PC-3 (cell line): ENCODE data around the gene TBX3. TPM values are rescaled to one million over a fixed set of nuclear protein-coding genes. Genes with fewer than 3 reads are reported as not detected.

Experiments used
- ATAC-seq: fragments of 200-7000 bp; cut with Tn5 transposase; 2 replicates; pipeline ENCODE4 v1.9.1; 2020; ENCODE audit warnings: mild to moderate bottlenecking, moderate library complexity
- BruUV-seq: library from RNA; stranded (reverse); fragments of 400-500 nt; replicated peaks from 2 replicates; lab custom pipeline; 2021; lab: Mats Ljungman, UMichigan
- CTCF ChIA-PET: fragments of 300-600 bp; sonication (Branson Sonifier 250); formaldehyde crosslinking; loops from one replicate; lab custom pipeline; 2022; ENCODE audit warnings: antibody characterized with exemption; lab: Charles Lee
- POLR2A ChIA-PET: fragments of 300-600 bp; sonication (Branson Sonifier 250); formaldehyde crosslinking; loops from one replicate; lab custom pipeline; 2022; ENCODE audit warnings: antibody characterized with exemption; ENCODE audit not compliant: unreplicated experiment; lab: Charles Lee
- DNase-seq: peaks from one replicate; pipeline ENCODE4 v3.0.0-alpha.2; 2015
- H2AFZ ChIP-seq: fragments of 300-600 bp; sonication (generic); 2 replicates; pipeline ENCODE4 v1.6.0; 2016; ENCODE audit warnings: antibody characterized with exemption, low read length
- H3F3A ChIP-seq: fragments of 300-600 bp; sonication (generic); one replicate; pipeline ENCODE4 v1.6.0; 2017; ENCODE audit warnings: antibody characterized with exemption, low read length, control low read depth, mild to moderate bottlenecking; ENCODE audit not compliant: unreplicated experiment
- H3K27ac ChIP-seq: fragments of 300-600 bp; sonication (generic); 2 replicates; pipeline ENCODE4 v1.5.1; 2016; ENCODE audit warnings: mild to moderate bottlenecking, low read length
- H3K27me3 ChIP-seq: fragments of 300-600 bp; sonication (generic); 2 replicates; pipeline ENCODE4 v1.6.1; 2016; ENCODE audit warnings: low read length, mixed read lengths
- H3K36me3 ChIP-seq: fragments of 300-600 bp; sonication (generic); 2 replicates; pipeline ENCODE4 v1.6.1; 2016; ENCODE audit warnings: low read depth, mixed run types, low read length, mixed read lengths
- H3K4me1 ChIP-seq: fragments of 300-600 bp; sonication (generic); 2 replicates; pipeline ENCODE4 v1.5.1; 2016; ENCODE audit warnings: low read length; ENCODE audit not compliant: insufficient read depth
- H3K4me2 ChIP-seq: fragments of 300-600 bp; sonication (generic); 2 replicates; pipeline ENCODE4 v1.6.0; 2016; ENCODE audit warnings: low read length
- H3K4me3 ChIP-seq: fragments of 300-600 bp; sonication (generic); 2 replicates; pipeline ENCODE4 v1.5.1; 2016; ENCODE audit warnings: mild to moderate bottlenecking, low read length, mixed read lengths
- H3K79me2 ChIP-seq: fragments of 300-600 bp; sonication (generic); 2 replicates; pipeline ENCODE4 v1.6.1; 2017; ENCODE audit warnings: low read length, mixed read lengths
- H3K9ac ChIP-seq: fragments of 300-600 bp; sonication (generic); 2 replicates; pipeline ENCODE4 v1.6.0; 2016; ENCODE audit warnings: mild to moderate bottlenecking, low read length
- H3K9me2 ChIP-seq: fragments of 300-600 bp; sonication (generic); replicated peaks from 2 replicates; pipeline ENCODE4 v1.6.1; 2016; ENCODE audit warnings: mixed run types, low read length, mixed read lengths
- H3K9me3 ChIP-seq: fragments of 300-600 bp; sonication (generic); 2 replicates; pipeline ENCODE4 v1.6.1; 2016; ENCODE audit warnings: low read length, mixed read lengths
- H4K20me1 ChIP-seq: fragments of 300-600 bp; sonication (generic); 2 replicates; pipeline ENCODE4 v1.6.1; 2016; ENCODE audit warnings: low read length, mixed read lengths
- CTCF ChIP-seq: fragments of 300-600 bp; sonication (generic); conservative IDR thresholded peaks from 2 replicates; pipeline ENCODE4 v1.5.1; 2017; ENCODE audit warnings: antibody characterized with exemption, low read depth, mild to moderate bottlenecking, low read length
- EZH2 ChIP-seq: fragments of 300-600 bp; sonication (generic); IDR thresholded peaks from one replicate; pipeline ENCODE4 v1.6.1; 2017; ENCODE audit warnings: antibody characterized with exemption, mild to moderate bottlenecking, low read length; ENCODE audit not compliant: unreplicated experiment
- EZH2phosphoT487 ChIP-seq: fragments of 300-600 bp; sonication (generic); IDR thresholded peaks from 2 replicates; pipeline ENCODE4 v1.6.1; 2018; ENCODE audit warnings: mild to moderate bottlenecking, antibody characterized with exemption, low read length, borderline replicate concordance
- intact Hi-C: fragments of 100-400 bp; cut with micrococcal nuclease; formaldehyde crosslinking; loops from 2 replicates; pipeline ENCODE4 v1.9.0; 2023
- total RNA-seq: library from RNA; depleted of rRNA; stranded (reverse); fragments of >200 nt; gene quantifications from 2 replicates; pipeline ENCODE4 v1.2.3, GENCODE V29; 2014

TBX3 gene
- total RNA-seq, 1 experiment from 2014 or later, result 89.4 TPM

GRCh38 chr12:114680604-114681069 is 3.3 kb downstream of the TBX3 start:
- intact Hi-C loops, result loop anchor here (1.0 to 5.0 kb wide), 4 partner anchors 10 to 672 kb away; no protein-coding TSS in a partner anchor

GRCh38 chr12:114679942-114680341 is 4.0 kb downstream of the TBX3 start:
- peaks cover 5% of the 10 kb centered on the region for H3F3A ChIP-seq
- H3K27ac ChIP-seq, result peak overlapping the region; percentile 95
- peaks cover 92% of the 10 kb centered on the region for H3K79me2 ChIP-seq
- peak overlapping the region; percentile 97 for H3K9ac ChIP-seq
- H3K4me2 ChIP-seq, result peak overlapping the region; percentile 92
- peaks cover 50% of the 10 kb centered on the region for H3K4me1 ChIP-seq
- H4K20me1 ChIP-seq, result peaks cover 56% of the 10 kb centered on the region
- H3K27me3 ChIP-seq, result no peaks in the 10 kb centered on the region
- ChIA-PET CTCF (no interaction called here), POLR2A (no interaction called here)
- H2AFZ ChIP-seq, result no peak overlapping the region
- TF ChIP-seq EZH2 (no peak), CTCF (no peak), EZH2phosphoT487 (no peak)
- H3K9me2 ChIP-seq, result no peaks in the 10 kb centered on the region
- peak; percentile 34 for DNase-seq
- H3K9me3 ChIP-seq, result no peaks in the 10 kb centered on the region
- ATAC-seq, result no peak
- intact Hi-C loops, result loop anchor here (5.0 kb wide), 3 partner anchors 252 to 672 kb away; no protein-coding TSS in a partner anchor
- BruUV-seq, result no TSS peak
- H3K36me3 ChIP-seq, result peaks cover 67% of the 10 kb centered on the region
- H3K4me3 ChIP-seq, result peak overlapping the region; percentile 94

More at GRCh38 chr12:114680604-114681069, 3.3 kb downstream of the TBX3 start:
- H3K4me2 ChIP-seq, result peak overlapping the region; percentile 92
- peaks cover 56% of the 10 kb centered on the region for H4K20me1 ChIP-seq
- peak; percentile 33 for DNase-seq
- no TSS peak for BruUV-seq
- peak overlapping the region; percentile 95 for H3K27ac ChIP-seq
- no peaks in the 10 kb centered on the region for H3K9me3 ChIP-seq
- no peak overlapping the region for H2AFZ ChIP-seq
- H3K9me2 ChIP-seq, result no peaks in the 10 kb centered on the region
- ChIA-PET CTCF (no interaction called here), POLR2A (interaction anchor here (0.7 kb wide), 1 partner anchor 10 kb away, joined by 3 read pairs; no protein-coding TSS in a partner anchor)
- peaks cover 92% of the 10 kb centered on the region for H3K79me2 ChIP-seq
- peak overlapping the region; percentile 94 for H3K4me3 ChIP-seq
- ATAC-seq, result no peak
- H3K9ac ChIP-seq, result peak overlapping the region; percentile 97
- peaks cover 5% of the 10 kb centered on the region for H3F3A ChIP-seq
- H3K27me3 ChIP-seq, result no peaks in the 10 kb centered on the region
- TF ChIP-seq EZH2 (no peak), CTCF (no peak), EZH2phosphoT487 (no peak)
- H3K36me3 ChIP-seq, result peaks cover 60% of the 10 kb centered on the region
- H3K4me1 ChIP-seq, result peaks cover 50% of the 10 kb centered on the region

DNA sequence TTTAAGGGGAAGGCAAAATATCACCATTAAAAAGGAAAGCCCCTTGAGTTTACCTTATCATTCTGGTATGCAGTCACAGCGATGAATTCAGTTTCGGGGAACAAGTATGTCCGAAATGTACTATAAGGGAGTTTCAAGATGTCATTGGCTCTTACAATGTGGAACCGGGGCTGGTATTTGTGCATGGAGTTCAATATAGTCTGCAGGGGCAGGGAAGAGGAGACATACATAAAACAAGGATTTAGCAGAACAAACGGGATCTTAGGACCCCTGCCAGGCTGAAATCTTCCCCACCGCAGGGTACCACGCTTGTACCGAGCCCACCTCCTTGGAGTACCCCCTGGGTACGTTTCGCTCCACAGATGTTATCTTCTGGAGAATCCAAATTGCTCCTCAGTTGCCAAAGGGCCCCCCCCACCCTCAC is 4.5 kb downstream of the TBX3 start:
- Histone ChIP-seq H3K9me3 (no peaks in the 10 kb centered on the region), H3K36me3 (peaks cover 71% of the 10 kb centered on the region), H3K9ac (peak overlapping the region; percentile 97), H2AFZ (no peak overlapping the region), H3K27ac (peak overlapping the region; percentile 95), H3K4me1 (peaks cover 53% of the 10 kb centered on the region), H3K9me2 (no peaks in the 10 kb centered on the region), H4K20me1 (peaks cover 56% of the 10 kb centered on the region), H3K27me3 (no peaks in the 10 kb centered on the region), H3F3A (peaks cover 5% of the 10 kb centered on the region), H3K4me2 (peak overlapping the region; percentile 92), H3K79me2 (peaks cover 95% of the 10 kb centered on the region), H3K4me3 (peak overlapping the region; percentile 94)
- ChIA-PET CTCF (no interaction called here), POLR2A (interaction anchor here (0.6 kb wide), 1 partner anchor 477 kb away, joined by 37 read pairs; no protein-coding TSS in a partner anchor)
- DNase-seq (peak; percentile 30), ATAC-seq (no peak)
- intact Hi-C loops, result no loop called here
- no TSS peak for BruUV-seq
- no peak for TF ChIP-seq EZH2
- no peak for TF ChIP-seq CTCF
- TF ChIP-seq EZH2phosphoT487, result no peak
